ENCODE data around the gene SLCO6A1.

Gene SLCO6A1

GRCh38 chr5:102450313-102450990 lies 48.3 kb downstream of the SLCO6A1 start:
- no peak for DNase-seq

GRCh38 chr5:102433473-102433872 lies 65.3 kb downstream of the SLCO6A1 start:
- DNase-seq = no peak

GRCh38 chr5:102421647-102422046 lies 77.2 kb downstream of the SLCO6A1 start:
- DNase-seq = no peak

- DNase-seq = no peak
Observed at GRCh38 chr5:102418531-102418930, 80.3 kb downstream of the SLCO6A1 start.

- DNase-seq = no peak
Observed at GRCh38 chr5:102414448-102414847, 84.4 kb downstream of the SLCO6A1 start.

GRCh38 chr5:102388235-102388634 lies 110.6 kb downstream of the SLCO6A1 start:
- no peak for DNase-seq

- no peak for DNase-seq
Observed at GRCh38 chr5:102385365-102385764, 113.4 kb downstream of the SLCO6A1 start.

GRCh38 chr5:102380174-102380573 lies 118.6 kb downstream of the SLCO6A1 start:
- DNase-seq = no peak

GRCh38 chr5:102375876-102376275 lies 122.9 kb downstream of the SLCO6A1 start:
- DNase-seq = no peak

- no peak for DNase-seq
Observed at GRCh38 chr5:102375272-102375671, 123.5 kb downstream of the SLCO6A1 start.

GRCh38 chr5:102368392-102368791 lies 130.4 kb downstream of the SLCO6A1 start:
- DNase-seq = no peak

GRCh38 chr5:102341681-102342288 lies 157.0 kb downstream of the SLCO6A1 start:
- no peak for DNase-seq

GRCh38 chr5:102324714-102325113 lies 174.1 kb downstream of the SLCO6A1 start:
- no peak for DNase-seq

Measured in NCI-H1436 (cell line).